ENCODE measurements around the gene LSAMP. TPM values are rescaled to one million over a fixed set of nuclear protein-coding genes. Genes with fewer than 3 reads are reported as not detected.

The LSAMP gene
- total and polyA plus RNA-seq, 2 donors (not counting 1 experiment from before 2014, with no cell fraction given), result not detected

DNA sequence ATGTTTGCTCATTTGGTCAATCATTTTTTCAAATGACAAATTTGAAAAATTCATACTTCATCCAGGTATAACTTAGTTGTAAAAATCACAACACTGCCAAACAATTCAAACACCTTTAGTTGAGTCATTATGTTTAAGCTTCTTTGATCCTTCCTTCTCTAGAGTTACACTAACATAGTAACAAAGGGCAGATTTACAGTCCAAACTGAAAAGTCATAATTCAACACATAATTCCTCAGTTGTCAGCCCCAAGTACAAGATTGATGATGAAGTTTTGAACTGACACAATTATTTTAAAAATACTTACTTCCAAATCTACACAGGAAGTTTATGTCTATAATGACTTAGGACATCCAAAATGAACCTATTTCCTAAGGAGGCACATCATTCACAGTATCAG lies 264.1 kb downstream of the LSAMP start:
- Histone ChIP-seq H3K4me2 (replicated peaks; ENCODE audit: low read depth, low read length, poor library complexity, severe bottlenecking) (no peak overlapping the region), H4K20me1 (ENCODE audit: control insufficient read depth, insufficient read depth, low read length, poor library complexity, severe bottlenecking) (no peaks in the 10 kb centered on the region), H3K79me2 (ENCODE audit: control insufficient read depth, insufficient read depth, low read length) (no peaks in the 10 kb centered on the region), H3K9ac (ENCODE audit: low read length) (no peak overlapping the region), H3K36me3 (replicated peaks in 1 of 2; ENCODE audit: control extremely low read depth in 1 of 2, control insufficient read depth in 1 of 2, extremely low read depth in 1 of 2, insufficient read depth in 2 of 2, low read length in 1 of 2) (no peaks in the 10 kb centered on the region), H3K27ac (ENCODE audit: low read length in 2 of 2) (no peak overlapping the region), H3K4me1 (ENCODE audit: control insufficient read depth in 2 of 2, insufficient read depth in 2 of 2, low read length in 2 of 2) (no peaks in the 10 kb centered on the region), H3K4me3 (ENCODE audit: control extremely low read depth in 1 of 5, extremely low read depth in 1 of 5, insufficient read depth in 1 of 5, low read depth in 2 of 5, low read length in 4 of 5) (no peak overlapping the region), H3K27me3 (replicated peaks in 1 of 4; ENCODE audit: control extremely low read depth in 1 of 4, control insufficient read depth in 3 of 4, insufficient read depth in 4 of 4, low read length in 3 of 4) (no peaks in the 10 kb centered on the region), H2AFZ (ENCODE audit: insufficient read depth, low read depth, low read length, poor library complexity, severe bottlenecking) (no peak overlapping the region), H3K9me3 (ENCODE audit: control extremely low read depth in 1 of 3, control insufficient read depth in 2 of 3, insufficient read depth in 1 of 3, low read length in 2 of 3) (no peaks in the 10 kb centered on the region)
- Mint-ChIP-seq H3K4me3 (no peak overlapping the region), H3K27me3 (no peaks in the 10 kb centered on the region), H3K27ac (no peak overlapping the region), H3K4me1 (no peaks in the 10 kb centered on the region), H3K9me3 (ENCODE audit: insufficient read depth) (no peaks in the 10 kb centered on the region)
- no peak for ATAC-seq (ENCODE audit: low read depth)
- intact Hi-C loops (cut with micrococcal nuclease), result no loop called here
- CTCF ChIA-PET, result no interaction called here
- TF ChIP-seq EZH2 (IDR thresholded peaks at IDR 0.05; ENCODE audit: borderline replicate concordance, insufficient read depth, low read depth, low read length, poor library complexity, severe bottlenecking), result no peak
- TF ChIP-seq, protein P1, sequence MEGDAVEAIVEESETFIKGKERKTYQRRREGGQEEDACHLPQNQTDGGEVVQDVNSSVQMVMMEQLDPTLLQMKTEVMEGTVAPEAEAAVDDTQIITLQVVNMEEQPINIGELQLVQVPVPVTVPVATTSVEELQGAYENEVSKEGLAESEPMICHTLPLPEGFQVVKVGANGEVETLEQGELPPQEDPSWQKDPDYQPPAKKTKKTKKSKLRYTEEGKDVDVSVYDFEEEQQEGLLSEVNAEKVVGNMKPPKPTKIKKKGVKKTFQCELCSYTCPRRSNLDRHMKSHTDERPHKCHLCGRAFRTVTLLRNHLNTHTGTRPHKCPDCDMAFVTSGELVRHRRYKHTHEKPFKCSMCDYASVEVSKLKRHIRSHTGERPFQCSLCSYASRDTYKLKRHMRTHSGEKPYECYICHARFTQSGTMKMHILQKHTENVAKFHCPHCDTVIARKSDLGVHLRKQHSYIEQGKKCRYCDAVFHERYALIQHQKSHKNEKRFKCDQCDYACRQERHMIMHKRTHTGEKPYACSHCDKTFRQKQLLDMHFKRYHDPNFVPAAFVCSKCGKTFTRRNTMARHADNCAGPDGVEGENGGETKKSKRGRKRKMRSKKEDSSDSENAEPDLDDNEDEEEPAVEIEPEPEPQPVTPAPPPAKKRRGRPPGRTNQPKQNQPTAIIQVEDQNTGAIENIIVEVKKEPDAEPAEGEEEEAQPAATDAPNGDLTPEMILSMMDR (IDR thresholded peaks at IDR 0.05), result no peak
- POLR2A ChIA-PET, result no interaction called here
- no peak for DNase-seq

DNA sequence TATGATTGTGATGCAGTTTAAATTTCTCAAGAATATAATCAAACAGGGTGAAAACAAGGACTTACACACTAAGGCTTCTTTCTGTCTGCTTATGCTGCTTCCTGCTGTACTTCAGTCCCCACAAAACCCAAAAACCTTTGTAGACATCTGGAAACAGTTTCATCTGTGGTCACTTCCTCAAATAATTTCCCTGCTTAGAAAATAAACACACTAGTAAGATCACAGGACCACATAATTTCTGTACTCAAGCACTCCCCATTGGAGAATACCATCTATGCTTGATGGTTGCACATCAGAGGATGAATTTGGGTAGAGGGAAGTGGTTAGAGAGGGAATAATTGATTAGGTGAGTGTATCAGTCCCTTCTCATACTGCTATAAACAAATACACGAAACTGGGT lies 266.2 kb downstream of the LSAMP start:
- H3K36me3 ChIP-seq (replicated peaks in 1 of 2; ENCODE audit: control extremely low read depth in 1 of 2, control insufficient read depth in 1 of 2, extremely low read depth in 1 of 2, insufficient read depth in 2 of 2, low read length in 1 of 2), result no peaks in the 10 kb centered on the region
- no CpG with 5 or more reads among the region's 1 CpG for WGBS (ENCODE audit: insufficient coverage)
- no peak for ATAC-seq (ENCODE audit: low read depth)
- H3K9ac ChIP-seq (ENCODE audit: low read length), result no peak overlapping the region
- H3K27ac Mint-ChIP-seq, result no peak overlapping the region
- no peak overlapping the region for H3K4me3 Mint-ChIP-seq
- H3K4me3 ChIP-seq (ENCODE audit: control extremely low read depth in 1 of 5, extremely low read depth in 1 of 5, insufficient read depth in 1 of 5, low read depth in 2 of 5, low read length in 4 of 5), result no peak overlapping the region
- H3K9me3 ChIP-seq (ENCODE audit: control extremely low read depth in 1 of 3, control insufficient read depth in 2 of 3, insufficient read depth in 1 of 3, low read length in 2 of 3), result peaks cover 0 to 2% (median 0%) of the 10 kb centered on the region in 3 donors
- H3K9me3 Mint-ChIP-seq (ENCODE audit: insufficient read depth), result no peaks in the 10 kb centered on the region
- no peak overlapping the region for H3K27ac ChIP-seq (ENCODE audit: low read length in 2 of 2)
- H3K4me2 ChIP-seq (replicated peaks; ENCODE audit: low read depth, low read length, poor library complexity, severe bottlenecking), result no peak overlapping the region
- no peaks in the 10 kb centered on the region for H3K4me1 Mint-ChIP-seq
- POLR2A ChIA-PET, result no interaction called here
- CTCF ChIA-PET, result no interaction called here
- H3K27me3 ChIP-seq (replicated peaks in 1 of 4; ENCODE audit: control extremely low read depth in 1 of 4, control insufficient read depth in 3 of 4, insufficient read depth in 4 of 4, low read length in 3 of 4), result no peaks in the 10 kb centered on the region
- no peaks in the 10 kb centered on the region for H4K20me1 ChIP-seq (ENCODE audit: control insufficient read depth, insufficient read depth, low read length, poor library complexity, severe bottlenecking)
- intact Hi-C loops (cut with micrococcal nuclease), result no loop called here
- H2AFZ ChIP-seq (ENCODE audit: insufficient read depth, low read depth, low read length, poor library complexity, severe bottlenecking), result no peak overlapping the region
- no peaks in the 10 kb centered on the region for H3K27me3 Mint-ChIP-seq
- H3K4me1 ChIP-seq (ENCODE audit: control insufficient read depth in 2 of 2, insufficient read depth in 2 of 2, low read length in 2 of 2), result no peaks in the 10 kb centered on the region
- no peak for DNase-seq
- H3K79me2 ChIP-seq (ENCODE audit: control insufficient read depth, insufficient read depth, low read length), result no peaks in the 10 kb centered on the region
- TF ChIP-seq, protein P1 (IDR thresholded peaks at IDR 0.05), result no peak
- no peak for TF ChIP-seq EZH2 (IDR thresholded peaks at IDR 0.05; ENCODE audit: borderline replicate concordance, insufficient read depth, low read depth, low read length, poor library complexity, severe bottlenecking)
